ENCODE data around the gene TATDN2. TPM values are rescaled to one million over a fixed set of nuclear protein-coding genes. Genes with fewer than 3 reads are reported as not detected.

The TATDN2 gene
- total and polyA plus RNA-seq, 2 experiments from 2014 or later: 4.6 to 8.4 TPM

- Histone ChIP-seq H3K27ac (no peak overlapping the region), H3F3A (ENCODE audit: insufficient read depth) (no peaks in the 10 kb centered on the region), H3K9me2 (ENCODE audit: insufficient read depth) (no peaks in the 10 kb centered on the region), H3K79me2 (ENCODE audit: insufficient read depth) (peaks cover 99% of the 10 kb centered on the region), H3K9me3 (ENCODE audit: low read depth) (no peaks in the 10 kb centered on the region), H4K20me1 (ENCODE audit: insufficient read depth) (peaks cover 3% of the 10 kb centered on the region; the same call in 1 of the 2 replicates), H3K4me3 (no peak overlapping the region), H3K36me3 (ENCODE audit: low read depth) (peaks cover 15% of the 10 kb centered on the region; the same call in 1 of the 2 replicates), H3K4me1 (ENCODE audit: insufficient read depth) (peaks cover 12% of the 10 kb centered on the region), H3K4me2 (ENCODE audit: unreplicated experiment) (no peak overlapping the region), H3K27me3 (replicated peaks; ENCODE audit: insufficient read depth) (no peaks in the 10 kb centered on the region), H3K9ac (no peak overlapping the region), H2AFZ (no peak overlapping the region)
- in situ Hi-C loops (cut with MboI): no loop called here
- WGBS, 2 experiments (ENCODE audit: low coverage in 1 of 2, low lambda C conversion rate in 2 of 2, missing lambda C conversion rate in 2 of 2): 95 to 100% methylated on average over 3 of the region's 3 CpGs
- no peak for DNase-seq
- TF ChIP-seq EZH2phosphoT487 (IDR thresholded peaks at IDR 0.05; ENCODE audit: insufficient read depth, low read depth) (no peak), EZH2 (IDR thresholded peaks at IDR 0.05; ENCODE audit: insufficient read depth, poor library complexity, severe bottlenecking) (no peak)
Observed at GRCh38 chr3:10253731-10254130, 5.5 kb downstream of the TATDN2 start.

- no peak overlapping the region for H3K9ac ChIP-seq
- H4K20me1 ChIP-seq (ENCODE audit: insufficient read depth): peaks cover 3% of the 10 kb centered on the region; the same call in 1 of the 2 replicates
- H3K27ac ChIP-seq: no peak overlapping the region
- H3K4me3 ChIP-seq: no peak overlapping the region
- DNase-seq: no peak
- in situ Hi-C loops (cut with MboI): no loop called here
- H3K79me2 ChIP-seq (ENCODE audit: insufficient read depth): peaks cover 92% of the 10 kb centered on the region
- H3K9me2 ChIP-seq (ENCODE audit: insufficient read depth): no peaks in the 10 kb centered on the region
- WGBS, 2 experiments (ENCODE audit: low coverage in 1 of 2, low lambda C conversion rate in 2 of 2, missing lambda C conversion rate in 2 of 2): 90 to 95% methylated on average over 7 of the region's 7 CpGs
- peaks cover 2% of the 10 kb centered on the region; the same call in 1 of the 2 replicates for H3K4me1 ChIP-seq (ENCODE audit: insufficient read depth)
- H3K4me2 ChIP-seq (ENCODE audit: unreplicated experiment): no peak overlapping the region
- peaks cover 15% of the 10 kb centered on the region; the same call in 1 of the 2 replicates for H3K36me3 ChIP-seq (ENCODE audit: low read depth)
- TF ChIP-seq EZH2phosphoT487 (IDR thresholded peaks at IDR 0.05; ENCODE audit: insufficient read depth, low read depth) (no peak), EZH2 (IDR thresholded peaks at IDR 0.05; ENCODE audit: insufficient read depth, poor library complexity, severe bottlenecking) (no peak)
- H3K9me3 ChIP-seq (ENCODE audit: low read depth): no peaks in the 10 kb centered on the region
- no peaks in the 10 kb centered on the region for H3F3A ChIP-seq (ENCODE audit: insufficient read depth)
- H2AFZ ChIP-seq: no peak overlapping the region
- H3K27me3 ChIP-seq (replicated peaks; ENCODE audit: insufficient read depth): no peaks in the 10 kb centered on the region
Observed at GRCh38 chr3:10255835-10256234, 7.6 kb downstream of the TATDN2 start.

GRCh38 chr3:10259036-10259435, 10.8 kb downstream of the TATDN2 start:
- DNase-seq: no peak
- in situ Hi-C loops (cut with MboI): no loop called here
- Histone ChIP-seq H3K4me3 (no peak overlapping the region), H3K9me3 (ENCODE audit: low read depth) (no peaks in the 10 kb centered on the region), H3K36me3 (ENCODE audit: low read depth) (peaks cover 8% of the 10 kb centered on the region; the same call in 1 of the 2 replicates), H3K4me2 (ENCODE audit: unreplicated experiment) (no peak overlapping the region), H3K27me3 (replicated peaks; ENCODE audit: insufficient read depth) (no peaks in the 10 kb centered on the region), H3K79me2 (ENCODE audit: insufficient read depth) (peaks cover 86% of the 10 kb centered on the region), H3K27ac (no peak overlapping the region), H3K9me2 (ENCODE audit: insufficient read depth) (no peaks in the 10 kb centered on the region), H2AFZ (no peak overlapping the region), H3K9ac (no peak overlapping the region), H4K20me1 (ENCODE audit: insufficient read depth) (no peaks in the 10 kb centered on the region; the same call in 1 of the 2 replicates), H3F3A (ENCODE audit: insufficient read depth) (peaks cover 9% of the 10 kb centered on the region; the same call in 1 of the 2 replicates), H3K4me1 (ENCODE audit: insufficient read depth) (peaks cover 7% of the 10 kb centered on the region)
- 77 to 81% methylated on average over 7 of the region's 7 CpGs for WGBS, 2 experiments (ENCODE audit: low coverage in 1 of 2, low lambda C conversion rate in 2 of 2, missing lambda C conversion rate in 2 of 2)
- TF ChIP-seq EZH2phosphoT487 (IDR thresholded peaks at IDR 0.05; ENCODE audit: insufficient read depth, low read depth) (no peak), EZH2 (IDR thresholded peaks at IDR 0.05; ENCODE audit: insufficient read depth, poor library complexity, severe bottlenecking) (no peak)

- in situ Hi-C loops (cut with MboI): no loop called here
- H3K27ac ChIP-seq: no peak overlapping the region
- peaks cover 8% of the 10 kb centered on the region; the same call in 1 of the 2 replicates for H3K36me3 ChIP-seq (ENCODE audit: low read depth)
- H4K20me1 ChIP-seq (ENCODE audit: insufficient read depth): no peaks in the 10 kb centered on the region; the same call in 1 of the 2 replicates
- no peak overlapping the region for H3K4me3 ChIP-seq
- H3K79me2 ChIP-seq (ENCODE audit: insufficient read depth): peaks cover 87% of the 10 kb centered on the region
- no peaks in the 10 kb centered on the region for H3K9me3 ChIP-seq (ENCODE audit: low read depth)
- no peak for DNase-seq
- no peak overlapping the region for H2AFZ ChIP-seq
- H3K9ac ChIP-seq: no peak overlapping the region
- H3K4me2 ChIP-seq (ENCODE audit: unreplicated experiment): no peak overlapping the region
- H3F3A ChIP-seq (ENCODE audit: insufficient read depth): peaks cover 13% of the 10 kb centered on the region; the same call in 1 of the 2 replicates
- H3K9me2 ChIP-seq (ENCODE audit: insufficient read depth): no peaks in the 10 kb centered on the region
- WGBS, 2 experiments (ENCODE audit: low coverage in 1 of 2, low lambda C conversion rate in 2 of 2, missing lambda C conversion rate in 2 of 2): 71 to 72% methylated on average over 4 of the region's 4 CpGs
- peaks cover 11% of the 10 kb centered on the region for H3K4me1 ChIP-seq (ENCODE audit: insufficient read depth)
- TF ChIP-seq EZH2 (IDR thresholded peaks at IDR 0.05; ENCODE audit: insufficient read depth, poor library complexity, severe bottlenecking) (no peak), EZH2phosphoT487 (IDR thresholded peaks at IDR 0.05; ENCODE audit: insufficient read depth, low read depth) (no peak)
- no peaks in the 10 kb centered on the region for H3K27me3 ChIP-seq (replicated peaks; ENCODE audit: insufficient read depth)
Observed at GRCh38 chr3:10259798-10260197, 11.5 kb downstream of the TATDN2 start.

All from GM23248 (cell line).